CD4-positive, alpha-beta T cell treated with Interleukin-4 for 4 hours (primary cell): ENCODE data around the gene GAPDH.
"Not testable (repeated sequence)": the region's sequence is repeated elsewhere in the genome, so short reads cannot be mapped to it uniquely, and the experiment has no call there.

Experiments used
- DNase-seq: peaks from one replicate; pipeline ENCODE4 v3.0.0-alpha.2; 2020

Gene GAPDH

DNA sequence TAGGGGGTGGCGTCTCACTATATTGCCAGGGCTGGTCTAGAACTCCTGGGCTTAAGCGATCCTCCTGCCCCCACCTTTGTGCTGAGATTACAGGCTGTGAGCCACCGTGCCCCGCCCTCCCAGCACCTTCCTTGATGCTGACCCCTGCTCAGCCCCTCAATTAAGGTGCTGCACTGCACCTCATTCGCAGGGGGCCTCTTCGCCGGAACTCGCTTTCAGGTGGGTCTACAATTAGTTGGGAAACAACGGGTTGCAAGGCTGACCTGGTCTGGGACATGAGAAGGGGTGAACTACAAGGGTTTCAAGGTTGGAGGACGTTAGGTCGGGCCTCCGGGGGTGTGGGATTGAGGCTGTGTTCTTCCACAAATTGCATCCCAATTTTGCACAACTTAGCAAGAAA is 35.0 kb downstream of the GAPDH start:
- DNase-seq: no peak

DNA sequence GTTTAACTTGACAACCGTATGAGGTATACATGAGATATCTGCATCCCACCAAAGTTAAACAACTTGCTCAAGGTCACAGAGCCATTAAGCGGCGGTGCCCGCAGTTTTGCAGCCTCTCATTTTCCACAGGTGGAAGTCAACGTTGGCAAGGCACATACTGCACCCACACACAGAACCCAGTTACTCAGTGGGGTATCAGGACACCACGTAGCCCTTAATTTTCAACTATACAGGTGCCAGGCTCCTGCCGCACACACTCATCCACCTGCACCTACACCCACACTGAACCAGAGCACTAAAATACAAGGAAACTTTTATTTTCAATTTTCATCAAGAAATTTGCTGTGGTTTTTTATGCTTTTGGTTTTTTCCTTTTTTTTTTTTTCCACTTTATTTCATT is 35.5 kb downstream of the GAPDH start:
- DNase-seq: no peak

DNA sequence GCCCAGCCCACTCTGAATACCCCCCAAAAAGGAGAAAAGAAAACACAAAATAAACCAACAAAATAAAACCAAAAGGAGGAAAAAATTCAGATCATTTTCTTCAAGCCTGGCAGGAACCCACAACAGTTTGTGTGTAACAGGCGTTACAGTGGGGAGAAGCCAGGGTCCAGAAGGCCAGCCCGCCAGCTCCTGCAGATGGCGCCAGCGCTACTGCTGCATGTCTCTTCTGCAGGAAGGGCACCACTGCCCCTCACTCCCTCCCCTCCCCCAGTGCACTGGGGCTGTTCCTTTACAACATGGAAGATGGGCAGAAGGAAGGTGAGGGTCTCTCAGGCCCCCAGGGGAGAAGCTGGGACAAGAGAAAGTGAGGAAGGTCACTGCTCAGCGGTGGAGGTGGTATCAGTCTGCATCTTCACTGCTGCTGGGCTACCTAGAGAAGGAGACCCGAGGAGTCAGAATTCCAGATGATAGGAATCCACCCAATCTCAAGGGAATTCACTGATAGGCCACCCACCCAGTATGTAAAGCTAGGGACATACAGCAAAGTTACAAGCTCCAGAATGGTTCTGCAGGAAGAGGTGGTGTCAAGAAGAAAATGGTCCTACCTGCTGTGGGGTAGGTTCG is 36.1 kb downstream of the GAPDH start:
- DNase-seq: peak; percentile 25

DNA sequence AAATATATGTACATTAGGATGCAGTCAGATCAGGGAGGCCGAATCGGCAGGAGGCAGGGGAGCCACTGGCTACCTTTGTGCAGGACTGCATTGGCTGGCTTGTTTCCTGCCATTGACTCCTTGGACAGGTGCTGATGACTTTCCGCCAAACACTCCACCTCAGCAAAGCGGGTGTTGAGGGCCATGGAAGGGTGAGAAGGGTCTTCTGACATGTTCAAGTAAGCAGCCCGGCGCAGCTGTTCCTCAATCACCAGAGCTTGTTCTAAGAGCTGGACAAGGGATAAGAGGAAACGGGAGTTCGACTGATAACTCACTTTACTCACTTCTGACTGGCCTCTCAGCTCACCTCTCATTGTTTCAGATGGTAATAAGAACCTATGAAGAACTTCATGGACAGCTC is 38.7 kb downstream of the GAPDH start:
- no peak for DNase-seq

DNA sequence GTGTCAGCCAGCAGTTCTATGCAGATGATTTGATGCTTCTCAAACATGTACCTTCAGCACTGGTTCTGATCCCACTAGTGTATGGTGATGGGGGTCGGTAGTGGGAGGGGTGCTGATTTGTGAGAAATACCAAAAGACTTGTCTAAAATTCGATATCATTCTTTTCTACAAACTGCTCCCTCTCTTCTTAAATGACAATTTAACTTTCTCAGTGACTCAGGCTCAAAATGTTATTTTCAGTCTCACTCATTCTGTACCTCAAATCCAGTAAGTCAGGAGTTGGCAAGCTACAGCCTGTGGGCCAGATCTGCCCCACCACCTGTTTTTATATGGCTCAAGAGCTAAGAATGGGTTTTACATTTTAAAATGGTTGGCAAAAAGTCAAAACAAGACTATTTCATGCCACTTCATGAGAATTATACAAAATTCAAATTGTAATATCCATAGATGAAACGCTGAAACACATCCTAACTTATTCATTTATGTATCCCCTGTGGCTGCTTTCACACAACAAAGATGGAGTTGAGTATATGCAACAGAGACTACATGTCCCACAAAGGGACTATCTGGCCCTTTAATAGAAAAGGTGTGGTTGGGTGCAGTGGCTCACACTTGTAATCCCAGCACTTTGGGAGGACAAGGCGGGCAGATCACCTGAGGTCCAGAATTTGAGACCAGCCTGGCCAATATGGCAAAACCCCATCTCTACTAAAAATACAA is 40.4 kb downstream of the GAPDH start:
- no peak for DNase-seq

DNA sequence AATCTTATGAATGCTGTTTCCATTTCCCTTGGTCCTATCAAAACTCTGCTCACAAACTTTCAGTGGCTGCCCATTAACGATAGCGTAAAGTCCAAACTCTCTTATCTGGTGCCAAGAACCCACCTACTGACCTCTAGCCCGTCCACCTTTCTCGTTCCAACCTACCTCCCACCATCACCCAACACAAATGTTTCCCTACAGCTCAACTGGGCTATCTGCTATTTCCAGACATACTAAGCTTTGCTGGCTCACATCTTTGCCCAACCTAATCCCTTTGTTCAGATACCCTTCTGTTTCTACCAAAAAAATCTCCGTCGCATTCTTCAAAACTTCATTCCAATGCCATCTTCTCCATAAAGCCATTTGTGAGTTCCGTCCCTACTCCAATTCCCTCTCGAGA is 41.3 kb downstream of the GAPDH start:
- DNase-seq: no peak

DNA sequence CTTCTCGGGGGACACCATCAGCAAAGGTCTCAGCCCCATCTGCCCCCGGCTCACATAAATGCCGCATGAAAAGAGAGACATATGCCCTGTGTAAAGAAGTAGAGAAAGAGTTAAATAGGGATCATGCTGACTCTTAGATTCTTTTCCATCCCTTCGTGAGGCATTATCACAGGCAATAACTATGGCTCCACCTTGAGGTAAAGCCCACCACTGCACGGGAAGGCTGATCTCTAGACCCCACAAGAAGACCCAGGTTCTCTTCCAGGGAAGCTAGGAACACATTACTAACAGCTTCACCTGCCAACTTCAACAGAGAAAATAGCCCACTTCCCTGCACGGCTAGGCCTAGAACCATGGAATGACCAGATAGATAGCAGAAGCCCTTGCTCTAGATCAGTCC is 47.9 kb downstream of the GAPDH start:
- no peak for DNase-seq

DNA sequence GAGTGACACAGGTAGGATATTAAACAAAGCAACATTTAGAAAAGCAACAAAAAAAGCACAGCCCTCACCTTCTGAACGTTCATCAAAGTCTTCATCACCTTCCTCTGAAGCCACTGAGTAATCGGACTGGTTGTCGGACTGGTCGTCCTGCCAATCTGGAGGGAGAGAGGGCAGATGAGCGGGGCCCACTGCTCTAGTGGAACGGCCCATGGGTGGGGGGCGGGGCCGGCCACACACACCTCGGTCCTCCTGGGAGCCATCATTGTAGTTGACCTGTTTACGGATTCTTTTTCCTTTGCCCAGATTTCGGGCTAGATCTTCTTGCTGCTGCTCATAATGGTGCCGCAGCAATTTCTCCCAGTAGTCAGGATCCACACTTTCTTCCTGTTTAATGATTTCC is 48.6 kb downstream of the GAPDH start:
- DNase-seq: no peak

DNA sequence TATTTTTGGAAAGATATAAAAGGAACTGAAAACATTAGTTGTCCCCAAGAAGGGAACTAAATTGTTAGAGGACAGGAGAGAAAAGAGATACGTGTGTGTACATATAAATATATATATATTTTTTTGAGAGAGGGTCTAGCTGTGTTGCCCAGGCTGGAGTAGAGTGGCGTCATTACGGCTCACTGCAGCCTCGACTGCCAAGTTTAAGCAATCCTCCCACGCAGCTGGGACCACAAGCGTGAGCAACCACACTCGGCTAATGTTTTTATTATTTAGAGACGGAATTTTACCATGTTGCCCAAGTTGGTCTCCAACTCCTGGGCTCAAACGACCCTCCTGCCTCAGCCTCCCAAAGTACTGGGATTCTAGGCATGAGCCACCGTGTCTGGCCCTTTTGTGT is 50.0 kb downstream of the GAPDH start:
- no peak for DNase-seq

DNA sequence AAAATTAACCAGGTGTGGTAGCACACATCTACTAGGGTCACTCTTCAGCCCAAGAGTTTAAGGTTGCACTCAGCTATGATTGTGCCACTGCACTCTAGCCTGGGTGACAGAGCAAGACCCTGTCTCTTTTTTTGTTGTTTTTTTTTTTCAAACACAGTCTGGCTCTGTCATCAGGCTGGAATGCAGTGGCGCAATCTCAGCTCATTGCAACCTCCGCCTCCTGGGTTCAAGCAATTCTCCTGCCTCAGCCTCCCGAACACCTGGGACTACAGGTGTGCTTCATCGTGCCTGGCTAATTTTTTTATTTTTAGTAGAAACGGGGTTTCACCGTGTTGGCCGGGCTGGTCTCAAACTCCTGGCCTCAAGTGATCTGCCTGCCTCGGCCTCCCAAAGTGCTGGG is 52.3 kb downstream of the GAPDH start:
- DNase-seq: not testable (repeated sequence)
